Stimulated activated naive CD4-positive, alpha-beta T cell (primary cell): ENCODE data around the gene POLR3F.
"Not testable (repeated sequence)": the region's sequence is repeated elsewhere in the genome, so short reads cannot be mapped to it uniquely, and the experiment has no call there.

ENCODE experiments used
- DNase-seq, 6 experiments: peaks; one replicate each; lab custom pipeline; 2025; lab: John Stamatoyannopoulos, UW

The POLR3F gene

DNA sequence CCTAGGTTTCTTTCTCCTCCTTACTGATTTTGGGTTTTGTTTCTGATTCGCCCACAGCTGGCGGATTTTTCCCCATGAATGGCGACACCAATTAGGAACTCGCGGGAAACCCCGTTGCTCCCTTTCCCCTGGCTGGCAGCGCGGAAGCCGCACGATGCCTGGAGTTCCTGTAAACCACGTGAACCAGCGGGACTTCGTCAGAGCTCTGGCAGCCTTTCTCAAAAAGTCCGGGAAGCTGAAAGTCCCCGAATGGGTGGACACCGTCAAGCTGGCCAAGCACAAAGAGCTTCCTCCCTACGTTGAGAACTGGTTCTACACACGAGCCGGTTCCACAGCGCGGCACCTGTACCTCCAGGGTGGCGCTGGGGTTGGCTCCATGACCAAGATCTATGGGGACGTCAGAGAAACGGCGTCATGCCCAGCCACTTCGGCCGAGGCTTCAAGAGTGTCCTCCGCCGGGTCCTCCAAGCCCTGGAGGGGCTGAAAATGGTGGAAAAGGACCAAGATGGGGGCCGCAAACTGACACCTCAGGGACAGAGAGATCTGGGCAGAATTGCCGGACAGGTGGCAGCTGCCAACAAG lies 37.4 kb downstream of the POLR3F start:
- no peak for DNase-seq

- DNase-seq: peak in 1 of 6 experiments; percentile 35
Observed at GRCh38 chr20:18506744-18507143, 39.6 kb downstream of the POLR3F start.

- peak; percentile 97 to 100 (median 98) for DNase-seq
Observed at GRCh38 chr20:18507218-18508191, 40.3 kb downstream of the POLR3F start, which contains the start of gene SEC23B. Gene SEC23B (plus strand): TSS chr20:18507940. CDS start chr20:18510836, 2,896 bp downstream.

- DNase-seq: no peak
Observed at GRCh38 chr20:18511571-18511970, 44.4 kb downstream of the POLR3F start.

- no peak for DNase-seq
Observed at GRCh38 chr20:18513208-18513607, 46.0 kb downstream of the POLR3F start.

DNA sequence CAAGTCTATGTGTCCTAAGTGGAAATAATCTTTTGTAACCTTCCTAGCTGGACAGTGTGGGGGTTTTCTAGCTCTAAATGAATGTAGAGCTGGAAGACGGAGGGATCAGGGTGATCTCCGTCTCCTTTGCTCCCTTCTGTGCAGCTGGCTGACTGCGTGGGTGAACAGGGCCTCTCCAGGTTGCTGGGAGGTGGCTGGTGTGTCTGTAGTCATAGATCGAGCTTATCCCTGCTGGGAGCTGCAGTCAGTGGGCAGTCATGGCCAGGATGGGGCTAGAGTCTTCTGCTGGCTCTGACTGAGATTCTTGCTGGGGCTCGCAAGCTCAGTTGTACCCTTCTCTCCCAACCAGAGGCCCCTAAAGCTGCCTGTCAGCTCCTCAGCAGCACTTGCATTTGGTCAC lies 46.9 kb downstream of the POLR3F start:
- DNase-seq: no peak

- DNase-seq: no peak
Observed at GRCh38 chr20:18515973-18516372, 48.8 kb downstream of the POLR3F start.

DNA sequence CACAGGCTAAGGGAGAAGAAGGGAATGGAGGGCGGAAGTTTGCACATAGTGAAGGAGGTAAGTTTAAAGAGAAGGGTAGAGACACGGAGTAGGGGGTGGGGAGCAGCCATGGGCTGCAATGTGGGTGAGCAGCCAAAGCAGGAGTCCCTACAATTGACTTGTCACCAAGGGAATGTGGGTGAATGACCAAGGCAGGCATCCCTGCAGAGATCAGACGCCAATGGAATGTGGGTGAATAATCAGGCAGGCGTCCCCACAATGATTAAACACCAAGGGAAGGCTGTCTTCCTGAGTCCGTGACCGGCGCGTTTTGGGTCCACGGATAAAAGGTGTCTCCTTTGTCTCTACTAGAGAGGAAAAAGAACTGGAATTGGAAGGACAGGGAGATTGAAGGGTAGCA lies 54.9 kb downstream of the POLR3F start:
- DNase-seq: not testable (repeated sequence)

GRCh38 chr20:18523066-18523465 lies 55.9 kb downstream of the POLR3F start:
- no peak for DNase-seq

DNA sequence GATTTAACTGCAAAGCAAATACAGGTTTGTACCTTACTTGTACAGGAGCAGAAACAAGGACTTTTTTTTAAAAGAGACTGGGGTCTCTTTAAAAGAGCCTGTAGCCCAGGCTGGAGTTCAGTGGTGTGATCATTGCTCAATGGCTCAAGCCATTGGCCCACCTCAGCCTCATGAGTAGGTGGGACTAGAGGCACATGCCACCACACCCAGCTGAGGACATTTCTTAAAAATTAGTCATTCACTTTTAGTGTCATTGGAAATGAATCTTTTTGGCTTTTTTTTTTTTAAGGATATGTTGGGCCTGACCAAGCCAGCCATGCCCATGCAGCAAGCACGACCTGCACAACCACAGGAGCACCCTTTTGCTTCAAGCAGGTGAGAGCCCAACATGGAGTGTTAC lies 57.5 kb downstream of the POLR3F start:
- no peak for DNase-seq

- DNase-seq: not testable (repeated sequence)
Observed at GRCh38 chr20:18526761-18527160, 59.6 kb downstream of the POLR3F start.

GRCh38 chr20:18527339-18527738 lies 60.1 kb downstream of the POLR3F start:
- DNase-seq: no peak

GRCh38 chr20:18527836-18528235 lies 60.6 kb downstream of the POLR3F start:
- DNase-seq: no peak

GRCh38 chr20:18529041-18529440 lies 61.9 kb downstream of the POLR3F start:
- DNase-seq: no peak

- no peak for DNase-seq
Observed at GRCh38 chr20:18532626-18533025, 65.4 kb downstream of the POLR3F start.

DNA sequence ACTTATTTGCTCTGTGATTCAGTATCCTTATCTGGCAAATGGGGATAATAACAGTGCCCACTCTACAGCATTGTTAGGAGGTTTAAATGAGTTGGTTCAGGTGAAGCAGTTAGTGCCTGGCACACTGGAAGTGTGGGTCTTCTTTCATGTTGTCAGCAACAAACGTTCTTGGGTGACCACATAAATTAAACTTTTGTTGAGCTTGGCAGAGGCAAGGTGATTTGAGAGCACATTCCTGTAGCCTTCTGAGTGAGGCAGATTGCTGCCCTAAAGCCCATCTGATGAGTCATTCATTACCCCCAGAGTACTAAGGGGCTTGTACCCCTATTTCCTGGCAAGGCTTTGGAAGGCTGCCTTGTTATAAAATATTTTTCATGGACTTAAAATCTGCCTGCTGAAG lies 66.3 kb downstream of the POLR3F start:
- DNase-seq: no peak

GRCh38 chr20:18533978-18534644 lies 66.9 kb downstream of the POLR3F start:
- DNase-seq: no peak
